Stimulated activated effector memory CD8-positive, alpha-beta T cell treated with anti-CD3 and anti-CD28 coated beads, Interleukin-12 subunit alpha, Interleukin-12 subunit beta, amount 100 ng/mL, for 72 hours (primary cell): ENCODE measurements around the gene PPP4C.

Source experiments
- ATAC-seq: fragments of 150-1000 bp; cut with Tn5 transposase; 2 replicates; pipeline ENCODE4 v1.10.0; 2021
- DNase-seq, 2 donors: peaks; one replicate each; pipeline ENCODE4 v3.0.0; 2021 to 2022; ENCODE audit warnings: low spot score in 2 of 2
- H3K27ac Mint-ChIP-seq: one replicate; pipeline ENCODE4 v1.8.0; 2022; ENCODE audit warnings: mild to moderate bottlenecking, mixed read lengths
- H3K36me3 Mint-ChIP-seq: one replicate; pipeline ENCODE4 v1.8.0; 2022; ENCODE audit warnings: mild to moderate bottlenecking, mixed read lengths
- H3K4me1 Mint-ChIP-seq: one replicate; pipeline ENCODE4 v1.8.0; 2022; ENCODE audit warnings: mixed read lengths
- H3K4me3 Mint-ChIP-seq: one replicate; pipeline ENCODE4 v1.8.0; 2022; ENCODE audit warnings: mild to moderate bottlenecking, mixed read lengths
- H3K9me3 Mint-ChIP-seq: one replicate; pipeline ENCODE4 v1.8.0; 2022; ENCODE audit warnings: mixed read lengths

PPP4C gene

GRCh38 chr16:30066761-30067583, 8.8 kb upstream of the PPP4C start:
- no peak for DNase-seq
- H3K4me1 Mint-ChIP-seq = peaks cover 52% of the 10 kb centered on the region

DNA sequence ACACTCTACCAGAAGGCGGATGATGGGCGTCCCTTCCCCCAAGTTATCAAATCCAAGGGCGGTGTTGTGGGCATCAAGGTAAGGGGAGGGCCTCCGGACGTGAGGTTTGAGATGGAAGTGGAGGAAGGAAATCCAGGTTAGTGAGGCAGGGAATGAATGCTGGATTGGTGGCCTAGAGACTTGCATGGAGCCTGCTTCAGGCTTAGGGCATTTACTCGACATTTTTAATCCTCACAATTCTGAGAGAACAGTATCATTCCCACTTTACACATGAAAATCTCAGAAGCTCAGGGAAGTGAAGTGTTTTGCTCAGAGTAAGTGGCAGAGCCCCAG, 8.2 kb upstream of the PPP4C start:
- Mint-ChIP-seq H3K27ac (peak overlapping the region; percentile 98), H3K9me3 (no peaks in the 10 kb centered on the region), H3K4me3 (peak overlapping the region; percentile 97), H3K36me3 (peaks cover 89% of the 10 kb centered on the region), H3K4me1 (peaks cover 52% of the 10 kb centered on the region)
- DNase-seq (no peak), ATAC-seq (no peak)

More at GRCh38 chr16:30066761-30067583, 8.8 kb upstream of the PPP4C start:
- no peaks in the 10 kb centered on the region for H3K9me3 Mint-ChIP-seq
- H3K27ac Mint-ChIP-seq = peak overlapping the region; percentile 98
- H3K4me3 Mint-ChIP-seq = peak overlapping the region; percentile 97
- ATAC-seq = no peak
- peaks cover 83% of the 10 kb centered on the region for H3K36me3 Mint-ChIP-seq

- ATAC-seq = no peak
- H3K9me3 Mint-ChIP-seq = no peaks in the 10 kb centered on the region
- peaks cover 51% of the 10 kb centered on the region for H3K4me1 Mint-ChIP-seq
- peak overlapping the region; percentile 79 for H3K27ac Mint-ChIP-seq
- peaks cover 96% of the 10 kb centered on the region for H3K36me3 Mint-ChIP-seq
- DNase-seq = no peak
- H3K4me3 Mint-ChIP-seq = peak overlapping the region; percentile 97
These were observed 7.5 kb upstream of the PPP4C start for GRCh38 chr16:30068333-30068732.

DNA sequence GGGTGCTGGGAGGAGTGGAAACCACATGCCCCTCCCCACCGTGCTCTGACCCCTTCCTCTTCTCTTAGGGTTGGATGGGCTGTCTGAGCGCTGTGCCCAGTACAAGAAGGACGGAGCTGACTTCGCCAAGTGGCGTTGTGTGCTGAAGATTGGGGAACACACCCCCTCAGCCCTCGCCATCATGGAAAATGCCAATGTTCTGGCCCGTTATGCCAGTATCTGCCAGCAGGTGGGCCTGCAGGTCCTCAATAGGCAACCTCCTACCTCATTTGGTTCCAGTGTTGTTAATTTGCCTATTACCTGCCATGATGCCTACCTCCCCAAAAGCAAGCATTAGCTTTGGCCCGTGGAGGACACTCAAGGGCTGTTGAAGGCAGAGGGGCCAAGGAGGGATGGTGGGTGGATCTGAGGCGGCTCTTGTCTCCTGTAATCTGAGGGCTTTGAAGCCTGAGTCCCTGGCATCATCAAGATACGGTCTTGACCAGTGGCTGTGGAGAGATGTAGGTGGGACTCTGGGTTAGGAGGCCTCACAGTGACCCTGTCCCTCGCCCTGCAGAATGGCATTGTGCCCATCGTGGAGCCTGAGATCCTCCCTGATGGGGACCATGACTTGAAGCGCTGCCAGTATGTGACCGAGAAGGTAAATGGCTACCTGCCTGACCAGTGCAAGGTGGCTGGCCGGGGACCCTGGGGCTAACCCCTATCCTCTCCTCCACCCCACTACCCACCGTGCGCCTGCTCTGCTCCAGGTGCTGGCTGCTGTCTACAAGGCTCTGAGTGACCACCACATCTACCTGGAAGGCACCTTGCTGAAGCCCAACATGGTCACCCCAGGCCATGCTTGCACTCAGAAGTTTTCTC, 6.8 kb upstream of the PPP4C start:
- peak overlapping the region; percentile 97 for H3K4me3 Mint-ChIP-seq
- no peak for ATAC-seq
- peaks cover 44% of the 10 kb centered on the region for H3K4me1 Mint-ChIP-seq
- peak overlapping the region; percentile 79 for H3K27ac Mint-ChIP-seq
- DNase-seq = no peak
- H3K9me3 Mint-ChIP-seq = no peaks in the 10 kb centered on the region
- peaks cover 100% of the 10 kb centered on the region for H3K36me3 Mint-ChIP-seq

- H3K9me3 Mint-ChIP-seq = no peaks in the 10 kb centered on the region
- DNase-seq = no peak
- ATAC-seq = no peak
- H3K36me3 Mint-ChIP-seq = peaks cover 100% of the 10 kb centered on the region
- H3K27ac Mint-ChIP-seq = peak overlapping the region; percentile 79
- H3K4me3 Mint-ChIP-seq = peak overlapping the region; percentile 32
- peaks cover 45% of the 10 kb centered on the region for H3K4me1 Mint-ChIP-seq
These were observed 6.0 kb upstream of the PPP4C start for GRCh38 chr16:30069611-30070462.

GRCh38 chr16:30070490-30070889, 5.3 kb upstream of the PPP4C start:
- Mint-ChIP-seq H3K27ac (peak overlapping the region; percentile 79), H3K4me1 (peaks cover 46% of the 10 kb centered on the region), H3K4me3 (peak overlapping the region; percentile 32), H3K9me3 (no peaks in the 10 kb centered on the region), H3K36me3 (peaks cover 100% of the 10 kb centered on the region)
- ATAC-seq (no peak), DNase-seq (no peak)

DNA sequence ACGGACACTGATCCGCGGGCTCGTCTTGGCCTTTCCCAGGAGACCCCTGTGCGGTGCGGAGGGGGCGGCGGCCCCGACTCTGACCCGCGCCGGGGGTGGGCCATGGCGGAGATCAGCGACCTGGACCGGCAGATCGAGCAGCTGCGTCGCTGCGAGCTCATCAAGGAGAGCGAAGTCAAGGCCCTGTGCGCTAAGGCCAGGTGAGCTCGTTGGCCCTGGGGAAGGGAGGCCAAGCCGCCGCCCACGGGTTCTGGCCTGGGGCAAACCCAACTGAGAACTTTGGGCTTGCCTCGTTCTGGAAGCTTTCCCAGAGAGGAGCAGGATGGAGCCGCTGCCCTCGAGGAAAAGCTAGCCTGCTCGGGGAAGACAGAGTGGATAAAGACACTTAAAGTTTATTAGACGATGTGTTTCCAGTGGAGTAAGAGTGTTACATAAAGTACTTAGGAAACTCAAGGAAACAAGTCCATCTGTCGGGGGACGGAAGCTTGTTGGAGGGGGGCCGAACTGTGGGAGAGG, 540 bp downstream of the PPP4C start:
- ATAC-seq = peak; percentile 48
- H3K4me3 Mint-ChIP-seq = peak overlapping the region; percentile 91
- peaks cover 36% of the 10 kb centered on the region for H3K4me1 Mint-ChIP-seq
- no peaks in the 10 kb centered on the region for H3K9me3 Mint-ChIP-seq
- H3K36me3 Mint-ChIP-seq = peaks cover 100% of the 10 kb centered on the region
- H3K27ac Mint-ChIP-seq = peak overlapping the region; percentile 99
- no peak for DNase-seq

DNA sequence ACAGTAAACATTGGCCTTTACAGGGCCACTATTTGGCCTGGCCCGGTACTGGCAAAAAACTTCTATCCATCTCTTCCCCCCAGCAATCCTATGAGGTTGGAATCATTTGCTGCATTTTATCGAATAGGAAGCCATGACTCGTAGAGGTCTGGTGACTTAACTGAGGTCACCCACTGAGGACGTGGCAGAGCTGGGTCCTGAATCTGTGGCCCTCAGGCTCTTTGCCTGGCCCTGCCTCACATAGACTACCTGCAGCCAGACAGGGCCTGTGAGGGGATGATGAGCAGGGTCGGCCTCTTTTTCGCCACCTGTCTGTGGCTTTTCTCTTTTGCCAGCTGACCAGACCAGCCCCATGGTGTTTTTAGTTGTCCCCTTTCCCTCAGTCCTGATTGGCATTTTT, 1.9 kb downstream of the PPP4C start:
- DNase-seq (no peak), ATAC-seq (no peak)
- peak overlapping the region; percentile 99 for H3K27ac Mint-ChIP-seq
- H3K4me3 Mint-ChIP-seq = peak overlapping the region; percentile 91
- H3K4me1 Mint-ChIP-seq = peaks cover 43% of the 10 kb centered on the region
- H3K9me3 Mint-ChIP-seq = no peaks in the 10 kb centered on the region
- H3K36me3 Mint-ChIP-seq = peaks cover 100% of the 10 kb centered on the region

GRCh38 chr16:30078744-30079143, 3.0 kb downstream of the PPP4C start:
- H3K4me3 Mint-ChIP-seq = no peak overlapping the region
- peaks cover 100% of the 10 kb centered on the region for H3K36me3 Mint-ChIP-seq
- peaks cover 51% of the 10 kb centered on the region for H3K4me1 Mint-ChIP-seq
- DNase-seq = no peak
- no peak for ATAC-seq
- no peaks in the 10 kb centered on the region for H3K9me3 Mint-ChIP-seq
- peak overlapping the region; percentile 99 for H3K27ac Mint-ChIP-seq

- no peak overlapping the region for H3K4me3 Mint-ChIP-seq
These were observed 3.7 kb downstream of the PPP4C start for GRCh38 chr16:30079480-30079879.

GRCh38 chr16:30082545-30083090, 6.8 kb downstream of the PPP4C start:
- Mint-ChIP-seq H3K36me3 (peaks cover 90% of the 10 kb centered on the region), H3K4me3 (no peak overlapping the region), H3K27ac (peak overlapping the region; percentile 61), H3K9me3 (no peaks in the 10 kb centered on the region), H3K4me1 (peaks cover 34% of the 10 kb centered on the region)
- DNase-seq = no peak
- ATAC-seq = no peak

More at GRCh38 chr16:30079480-30079879, 3.7 kb downstream of the PPP4C start:
- Mint-ChIP-seq H3K36me3 (peaks cover 100% of the 10 kb centered on the region), H3K27ac (peak overlapping the region; percentile 10), H3K9me3 (no peaks in the 10 kb centered on the region), H3K4me1 (peaks cover 55% of the 10 kb centered on the region)
- DNase-seq = no peak
- ATAC-seq = no peak

DNA sequence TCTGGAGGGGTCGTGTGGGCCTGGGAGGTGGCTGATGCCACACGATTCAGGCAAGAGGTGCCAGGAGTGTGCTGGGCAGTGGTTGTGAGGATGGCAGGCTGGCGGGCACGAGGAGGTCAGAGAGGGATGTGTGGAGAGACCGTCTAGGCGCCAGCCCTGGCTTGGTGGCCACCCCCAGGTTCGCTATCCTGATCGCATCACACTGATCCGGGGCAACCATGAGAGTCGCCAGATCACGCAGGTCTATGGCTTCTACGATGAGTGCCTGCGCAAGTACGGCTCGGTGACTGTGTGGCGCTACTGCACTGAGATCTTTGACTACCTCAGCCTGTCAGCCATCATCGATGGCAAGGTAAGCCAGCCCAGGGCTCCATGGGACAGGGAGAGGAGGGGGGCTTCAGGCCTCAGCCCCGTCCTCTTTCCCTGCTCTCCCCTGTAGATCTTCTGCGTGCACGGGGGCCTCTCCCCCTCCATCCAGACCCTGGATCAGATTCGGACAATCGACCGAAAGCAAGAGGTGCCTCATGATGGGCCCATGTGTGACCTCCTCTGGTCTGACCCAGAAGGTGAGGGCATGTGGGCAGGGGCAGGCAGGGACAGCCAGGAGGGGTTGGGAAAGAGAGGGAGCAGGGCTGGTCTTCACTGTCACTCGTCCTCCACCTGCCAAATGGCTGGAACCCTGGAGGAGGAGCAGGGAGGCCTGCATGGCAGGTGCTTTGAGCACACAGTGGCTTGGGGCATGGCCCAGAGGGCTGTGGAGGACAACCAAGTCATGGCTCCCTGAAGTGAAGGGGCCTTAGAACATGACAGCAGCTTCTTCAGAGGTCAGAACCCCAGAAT, 7.6 kb downstream of the PPP4C start:
- peaks cover 85% of the 10 kb centered on the region for H3K36me3 Mint-ChIP-seq
- no peaks in the 10 kb centered on the region for H3K9me3 Mint-ChIP-seq
- H3K4me3 Mint-ChIP-seq = no peak overlapping the region
- no peak for DNase-seq
- peaks cover 26% of the 10 kb centered on the region for H3K4me1 Mint-ChIP-seq
- ATAC-seq = peak; percentile 6
- no peak overlapping the region for H3K27ac Mint-ChIP-seq

DNA sequence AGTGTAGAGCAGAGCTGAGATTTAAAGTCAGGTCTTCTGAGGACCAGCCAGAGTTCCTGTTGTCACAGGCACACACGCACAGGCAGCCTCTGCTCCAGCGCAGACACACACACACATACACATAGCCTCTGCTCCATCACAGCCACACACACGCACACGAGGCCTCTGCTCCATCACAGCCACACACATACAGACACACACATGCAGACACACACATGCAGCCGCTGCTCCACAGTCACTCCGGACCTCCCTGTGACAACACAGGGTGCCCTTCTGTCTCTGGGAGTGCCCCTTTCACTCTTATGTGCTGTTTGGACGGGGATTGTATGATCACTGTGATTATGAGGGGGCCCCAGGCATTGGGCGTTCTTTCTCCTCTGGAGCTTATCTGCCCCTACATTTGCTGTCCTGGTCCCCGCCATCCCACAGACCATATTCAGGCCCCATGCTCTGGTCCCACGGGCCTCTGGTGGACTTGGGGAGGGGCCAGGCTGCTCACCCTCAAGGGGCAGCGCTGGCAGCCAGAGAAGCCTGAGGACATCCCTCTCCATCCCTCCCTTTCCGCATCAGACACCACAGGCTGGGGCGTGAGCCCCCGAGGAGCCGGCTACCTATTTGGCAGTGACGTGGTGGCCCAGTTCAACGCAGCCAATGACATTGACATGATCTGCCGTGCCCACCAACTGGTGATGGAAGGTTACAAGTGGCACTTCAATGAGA, 8.5 kb downstream of the PPP4C start:
- no peak overlapping the region for H3K4me3 Mint-ChIP-seq
- no peak for DNase-seq
- peak; percentile 14 for ATAC-seq
- H3K36me3 Mint-ChIP-seq = peaks cover 77% of the 10 kb centered on the region
- H3K27ac Mint-ChIP-seq = no peak overlapping the region
- no peaks in the 10 kb centered on the region for H3K9me3 Mint-ChIP-seq
- H3K4me1 Mint-ChIP-seq = peaks cover 25% of the 10 kb centered on the region
